ENCODE results near the gene LPAR3. TPM values are rescaled to one million over a fixed set of nuclear protein-coding genes. Genes with fewer than 3 reads are reported as not detected.

Gene LPAR3
- total and polyA plus RNA-seq, 2 of the 4 experiments (the other 2 are of a cell fraction), result 0.09 to 0.18 TPM

- TF ChIP-seq RFX5 (IDR thresholded peaks at IDR 0.05; ENCODE audit: low read depth, low read length) (no peak), MAZ (IDR thresholded peaks at IDR 0.05; ENCODE audit: borderline replicate concordance, low read depth, low read length) (no peak), CHD1 (IDR thresholded peaks at IDR 0.05; ENCODE audit: low read depth, low read length) (no peak), POLR2A (IDR thresholded peaks at IDR 0.05; ENCODE audit: low read depth, low read length) (no peak), SMC3 (IDR thresholded peaks at IDR 0.05; ENCODE audit: low read depth, low read length) (no peak), RAD21 (IDR thresholded peaks at IDR 0.05; ENCODE audit: low read length) (no peak)
Observed at GRCh38 chr1:84846387-84846786, 46.6 kb downstream of the LPAR3 start (continued).

- no TSS peak for BruUV-seq (replicated peaks)
- dilution Hi-C loops (cut with HindIII; ENCODE audit: low sequenced_read_pairs, unreplicated experiment), result no loop called here
- no peak overlapping the region for H3K4me3 ChIP-seq (ENCODE audit: insufficient read depth, low read depth, low read length)
- no peak overlapping the region for H3K23ac ChIP-seq (ENCODE audit: low read depth, low read length)
- no peak overlapping the region for H2BK20ac ChIP-seq (ENCODE audit: low read depth, low read length)
- H2AK5ac ChIP-seq (ENCODE audit: low read depth, low read length), result no peak overlapping the region
- peaks cover 6% of the 10 kb centered on the region; the same call in 1 of the 2 replicates for H3K9me1 ChIP-seq (ENCODE audit: insufficient read depth, low read length)
- DNase-seq (no peak), ATAC-seq (ENCODE audit: low read depth) (no peak)
- no peak overlapping the region for H3K56ac ChIP-seq (ENCODE audit: extremely low read depth, insufficient read depth, low read length)
- no peak overlapping the region for H3K4ac ChIP-seq (ENCODE audit: low read depth, low read length)
- H2BK120ac ChIP-seq (ENCODE audit: low read depth, low read length), result no peak overlapping the region
- no peak overlapping the region for H3K4me2 ChIP-seq (ENCODE audit: low read depth, low read length)
- no peak overlapping the region for H4K8ac ChIP-seq (ENCODE audit: low read depth in 2 of 2, low read length in 2 of 2)
- intact Hi-C loops (cut with micrococcal nuclease), result no loop called here
- in situ Hi-C loops (cut with MboI; ENCODE audit: low sequenced_read_pairs), result no loop called here
- no peak overlapping the region for H3K27ac ChIP-seq (ENCODE audit: insufficient read depth, low read length)
- H3K14ac ChIP-seq (replicated peaks; ENCODE audit: low read depth, low read length), result no peak overlapping the region
- H3K27me3 ChIP-seq (ENCODE audit: control insufficient read depth, insufficient read depth, low read length), result peaks cover 8% of the 10 kb centered on the region
- H2BK5ac ChIP-seq (ENCODE audit: low read depth, low read length, poor library complexity, severe bottlenecking), result no peak overlapping the region
- H3K79me1 ChIP-seq (ENCODE audit: low read depth in 1 of 2, low read length in 2 of 2), result no peaks in the 10 kb centered on the region
- ChIA-PET CTCF (no interaction called here), POLR2A (ENCODE audit: unreplicated experiment) (no interaction called here)
- no CpG with 5 or more reads among the region's 2 CpGs for WGBS, 2 experiments (ENCODE audit: extremely low coverage in 2 of 2, insufficient read length in 1 of 2)
- H3K36me3 ChIP-seq (ENCODE audit: control insufficient read depth, insufficient read depth, low read length), result no peaks in the 10 kb centered on the region
- H4K5ac ChIP-seq (ENCODE audit: low read depth, low read length), result no peak overlapping the region
- H3K18ac ChIP-seq (ENCODE audit: low read depth, low read length), result no peak overlapping the region
- H2AFZ ChIP-seq (replicated peaks; ENCODE audit: low read length, poor library complexity), result no peak overlapping the region
- no peak overlapping the region for H2AK9ac ChIP-seq (replicated peaks; ENCODE audit: low read depth, low read length, poor library complexity)
- H4K91ac ChIP-seq (ENCODE audit: insufficient read depth, low read depth, low read length), result no peak overlapping the region
- peaks cover 5% of the 10 kb centered on the region for H3K4me1 ChIP-seq (ENCODE audit: control insufficient read depth, insufficient read depth, low read length)
- no peak overlapping the region for H3K9ac ChIP-seq (ENCODE audit: low read depth, low read length)
- no peaks in the 10 kb centered on the region for H4K20me1 ChIP-seq (ENCODE audit: insufficient read depth, low read length)
- no peaks in the 10 kb centered on the region for H3K9me3 ChIP-seq (ENCODE audit: control insufficient read depth, insufficient read depth, low read length)
- no peak overlapping the region for H2BK15ac ChIP-seq (ENCODE audit: low read depth, low read length)
- TF ChIP-seq RAD21 (IDR thresholded peaks at IDR 0.05; ENCODE audit: low read length) (no peak), BHLHE40 (IDR thresholded peaks at IDR 0.05; ENCODE audit: low read depth, low read length) (no peak), MAZ (IDR thresholded peaks at IDR 0.05; ENCODE audit: borderline replicate concordance, low read depth, low read length) (no peak), CTCF (conservative IDR thresholded peaks at IDR 0.05; ENCODE audit: low read depth, low read length) (no peak), CHD1 (IDR thresholded peaks at IDR 0.05; ENCODE audit: low read depth, low read length) (no peak), NFE2L2 (IDR thresholded peaks at IDR 0.05; ENCODE audit: low read depth, low read length) (no peak), FOS (IDR thresholded peaks at IDR 0.05; ENCODE audit: low read depth, low read length) (no peak), CEBPB (IDR thresholded peaks at IDR 0.05; ENCODE audit: low read depth, low read length) (no peak), MXI1 (IDR thresholded peaks at IDR 0.05; ENCODE audit: borderline replicate concordance, low read depth, low read length) (no peak), POLR2A (IDR thresholded peaks at IDR 0.05; ENCODE audit: low read depth, low read length) (no peak), RCOR1 (IDR thresholded peaks at IDR 0.05; ENCODE audit: insufficient replicate concordance, low read length) (no peak), USF2 (IDR thresholded peaks at IDR 0.05; ENCODE audit: low read depth, low read length) (no peak), MAFK (IDR thresholded peaks at IDR 0.05; ENCODE audit: low read depth, low read length) (no peak), SMC3 (IDR thresholded peaks at IDR 0.05; ENCODE audit: low read depth, low read length) (no peak)
Observed at GRCh38 chr1:84845357-84845756, 47.6 kb downstream of the LPAR3 start.

Measured in IMR-90 (cell line).